ENCODE data around the gene LGALS9. TPM values are rescaled to one million over a fixed set of nuclear protein-coding genes. Genes with fewer than 3 reads are reported as not detected.

Gene LGALS9
- total and polyA plus RNA-seq, 8 donors, result 5.2 to 77.3 (median 18.7) TPM

GRCh38 chr17:27596566-27597187 lies 34.3 kb upstream of the LGALS9 start:
- H3K36me3 ChIP-seq, result peaks cover 2 to 42% (median 6%) of the 10 kb centered on the region in 3 donors
- WGBS, 2 donors, result 56 to 59% methylated on average over 9 of the region's 9 CpGs
- FAIRE-seq, result no peak
- no peak overlapping the region for H3K4me3 ChIP-seq
- H3K27ac ChIP-seq, result no peak overlapping the region
- intact Hi-C loops (cut with DNase I), result loop anchor here in 1 of 3 donors (10.0 kb wide), 1 partner anchor 362 kb away; no protein-coding TSS in a partner anchor
- no peak for DNase-seq
- no peaks in the 10 kb centered on the region for H3K27me3 ChIP-seq
- TF ChIP-seq CTCF (IDR thresholded peaks at IDR 0.05), result no peak
- ATAC-seq, result no peak
- H3K4me1 ChIP-seq, result peaks cover 3 to 4% (median 4%) of the 10 kb centered on the region in 3 donors
- H3K9me3 ChIP-seq, result no peaks in the 10 kb centered on the region

DNA sequence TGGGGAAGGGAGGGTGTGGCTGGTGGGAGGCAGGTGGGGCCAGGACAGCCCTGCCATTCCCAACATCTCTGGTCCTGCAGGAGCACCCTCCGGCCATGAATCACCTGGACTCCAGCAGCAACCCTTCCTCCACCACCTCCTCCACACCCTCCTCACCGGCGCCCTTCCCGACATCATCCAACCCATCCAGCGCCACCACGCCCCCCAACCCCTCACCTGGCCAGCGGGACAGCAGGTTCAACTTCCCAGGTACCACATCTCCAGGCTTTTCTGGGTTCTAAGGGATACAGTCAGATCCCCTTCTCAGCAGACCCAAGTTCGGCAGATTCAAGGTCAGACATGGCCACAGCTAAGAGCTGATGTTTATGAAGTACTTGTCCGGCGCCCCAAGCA lies 33.8 kb upstream of the LGALS9 start:
- WGBS, 2 donors, result 81 to 83% methylated on average over 10 of the region's 10 CpGs
- intact Hi-C loops (cut with DNase I), result loop anchor here in 1 of 3 donors (10.0 kb wide), 1 partner anchor 362 kb away; no protein-coding TSS in a partner anchor

DNA sequence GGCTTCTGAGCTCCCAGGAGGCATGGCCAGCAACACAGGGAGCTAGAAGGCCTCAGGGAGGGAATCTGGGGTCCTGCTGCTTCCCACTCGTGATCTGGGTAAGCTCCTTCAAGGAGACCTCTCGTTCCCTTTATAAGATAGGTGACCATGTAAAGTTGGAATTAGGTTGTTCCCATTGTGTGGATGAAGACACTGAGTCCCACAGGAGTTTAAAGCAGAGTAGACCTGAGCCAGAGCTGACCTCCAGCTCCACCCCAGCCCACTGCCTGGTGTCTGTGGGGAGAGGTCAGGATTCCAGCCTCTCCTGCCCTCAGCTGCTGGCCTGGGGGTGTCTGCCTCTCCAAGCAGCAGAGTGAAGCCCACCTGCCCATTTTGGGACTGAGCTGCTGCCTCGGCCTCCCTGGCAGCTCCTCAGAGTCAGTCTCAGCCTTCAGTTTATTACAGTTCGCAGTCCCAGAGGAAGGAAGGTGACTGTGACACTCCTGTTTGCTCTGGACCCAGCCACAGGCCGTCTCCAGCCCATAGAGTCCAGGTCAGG lies 33.1 kb upstream of the LGALS9 start:
- DNase-seq, result no peak
- no peaks in the 10 kb centered on the region for H3K27me3 ChIP-seq
- no peak for TF ChIP-seq CTCF (IDR thresholded peaks at IDR 0.05)
- H3K4me1 ChIP-seq, result peaks cover 6 to 8% (median 8%) of the 10 kb centered on the region in 3 donors
- no peak overlapping the region for H3K27ac ChIP-seq
- 86 to 94% methylated on average over 5 of the region's 5 CpGs for WGBS, 2 donors
- H3K36me3 ChIP-seq, result peaks cover 2 to 35% (median 4%) of the 10 kb centered on the region in 3 donors
- intact Hi-C loops (cut with DNase I), result loop anchor here in 1 of 3 donors (10.0 kb wide), 1 partner anchor 363 kb away; no protein-coding TSS in a partner anchor
- no peak overlapping the region for H3K4me3 ChIP-seq
- no peak for ATAC-seq
- FAIRE-seq, result no peak
- H3K9me3 ChIP-seq, result no peaks in the 10 kb centered on the region

More for the DNA sequence above, 33.8 kb upstream of the LGALS9 start:
- Histone ChIP-seq H3K9me3 (no peaks in the 10 kb centered on the region), H3K36me3 (peaks cover 2 to 42% (median 6%) of the 10 kb centered on the region in 3 donors), H3K4me3 (no peak overlapping the region), H3K27ac (no peak overlapping the region), H3K4me1 (peaks cover 6 to 8% (median 8%) of the 10 kb centered on the region in 3 donors), H3K27me3 (no peaks in the 10 kb centered on the region)
- DNase-seq, result no peak
- TF ChIP-seq CTCF (IDR thresholded peaks at IDR 0.05), result no peak
- ATAC-seq, result no peak
- FAIRE-seq, result no peak

DNA sequence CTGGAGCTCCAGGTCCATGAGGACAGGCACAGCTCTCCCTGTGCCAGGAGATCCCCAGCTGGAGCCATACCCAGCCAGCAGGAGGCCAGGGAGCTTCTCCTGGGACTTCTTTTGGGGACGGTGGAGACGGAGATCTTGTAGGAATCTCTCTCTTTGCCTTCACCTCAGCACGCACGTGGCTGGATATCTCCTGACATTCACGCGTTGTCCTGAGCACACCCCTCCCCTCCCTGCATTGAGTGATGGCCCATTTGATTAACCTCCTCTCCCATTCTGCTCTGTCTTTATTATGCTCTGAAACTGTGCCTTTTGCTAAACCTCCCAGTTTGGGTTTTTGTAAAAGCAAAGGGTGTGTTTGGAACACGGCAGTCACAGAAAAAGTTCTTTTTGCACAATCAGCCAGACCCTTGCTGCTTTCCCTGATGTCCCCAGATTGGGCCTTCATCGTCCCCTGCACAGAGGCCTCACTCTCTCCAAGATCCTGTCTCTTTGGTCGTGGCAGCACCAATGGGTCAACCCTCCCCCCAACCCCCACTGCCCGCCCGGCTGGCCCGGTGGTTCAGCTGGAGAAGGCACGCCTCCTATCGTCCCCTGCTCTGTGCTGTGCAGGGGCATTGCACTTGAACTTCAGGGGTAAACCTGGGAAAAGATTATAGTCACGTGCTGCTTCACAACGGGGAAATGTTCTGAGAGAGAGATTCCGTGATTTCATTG lies 32.5 kb upstream of the LGALS9 start:
- TF ChIP-seq CTCF (IDR thresholded peaks at IDR 0.05), result no peak
- ATAC-seq (no peak), FAIRE-seq (no peak), DNase-seq (no peak)
- intact Hi-C loops (cut with DNase I), result loop anchor here in 1 of 3 donors (10.0 kb wide), 1 partner anchor 364 kb away; no protein-coding TSS in a partner anchor
- Histone ChIP-seq H3K4me1 (peaks cover 6 to 8% (median 8%) of the 10 kb centered on the region in 3 donors), H3K27ac (no peak overlapping the region), H3K9me3 (no peaks in the 10 kb centered on the region), H3K36me3 (peaks cover 2 to 29% (median 4%) of the 10 kb centered on the region in 3 donors), H3K27me3 (no peaks in the 10 kb centered on the region), H3K4me3 (no peak overlapping the region)
- 74% methylated on average over 17 of the region's 17 CpGs for whole genome bisulfite sequencing, 2 donors

Measured in pancreas (tissue), 10 donors.